Muscle layer of colon (tissue), 2 donors: Measurements from ENCODE around the gene GALNT9.

ENCODE experiments used
- H3K27ac ChIP-seq: one replicate; pipeline ENCODE4 v1.7.0; 2013; ENCODE audit warnings: low read depth, mild to moderate bottlenecking, low read length, moderate library complexity
- H3K27me3 ChIP-seq, 2 donors: one replicate each; pipeline ENCODE4 v1.7.0; 2013; ENCODE audit warnings: low read length in 2 of 2, mild to moderate bottlenecking in 2 of 2; ENCODE audit not compliant: insufficient read depth in 2 of 2, control insufficient read depth in 1 of 2
- H3K36me3 ChIP-seq: one replicate; pipeline ENCODE4 v1.7.0; 2013; ENCODE audit warnings: mild to moderate bottlenecking, low read length; ENCODE audit not compliant: insufficient read depth
- H3K4me1 ChIP-seq: one replicate; pipeline ENCODE4 v1.7.0; 2013; ENCODE audit warnings: mild to moderate bottlenecking, low read length; ENCODE audit not compliant: insufficient read depth
- H3K4me3 ChIP-seq, 2 donors: one replicate each; pipeline ENCODE4 v1.7.0; 2013; ENCODE audit warnings: low read length in 2 of 2, low read depth in 1 of 2, mild to moderate bottlenecking in 1 of 2, moderate library complexity in 1 of 2
- H3K9ac ChIP-seq: one replicate; pipeline ENCODE4 v1.7.0; 2013; ENCODE audit warnings: low read length
- H3K9me3 ChIP-seq: one replicate; pipeline ENCODE4 v1.7.0; 2013; ENCODE audit warnings: mild to moderate bottlenecking, low read length
- donor health status: abdominal sarcoma.
- donor health status: Adenocarcinoma of cecum.

Gene GALNT9

DNA sequence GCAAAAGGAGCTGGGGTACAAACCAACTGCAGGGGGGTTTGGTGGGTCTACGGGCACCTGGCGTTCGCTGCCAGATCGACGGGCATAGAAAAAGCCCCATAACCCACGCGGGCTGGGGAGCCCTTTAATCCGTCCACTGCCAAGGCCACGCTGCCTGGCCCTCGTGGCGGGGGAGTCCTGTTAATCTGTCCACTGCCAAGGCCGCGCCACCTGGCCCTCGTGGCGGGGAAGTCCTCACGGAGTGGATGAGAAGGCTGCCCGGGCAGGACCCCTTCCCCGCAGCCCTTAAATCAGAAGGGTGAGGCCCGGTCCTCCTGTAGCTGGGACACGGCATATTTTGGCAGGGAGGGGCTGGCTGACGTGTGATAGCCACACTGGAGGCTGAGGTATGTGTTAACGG, 99.0 kb downstream of the GALNT9 start:
- no peaks in the 10 kb centered on the region for H3K9me3 ChIP-seq
- peaks cover 23 to 40% of the 10 kb centered on the region in 2 donors for H3K27me3 ChIP-seq
- H3K4me3 ChIP-seq = no peak overlapping the region
- H3K27ac ChIP-seq = no peak overlapping the region
- H3K36me3 ChIP-seq = no peaks in the 10 kb centered on the region
- H3K9ac ChIP-seq = no peak overlapping the region
- H3K4me1 ChIP-seq = no peaks in the 10 kb centered on the region

DNA sequence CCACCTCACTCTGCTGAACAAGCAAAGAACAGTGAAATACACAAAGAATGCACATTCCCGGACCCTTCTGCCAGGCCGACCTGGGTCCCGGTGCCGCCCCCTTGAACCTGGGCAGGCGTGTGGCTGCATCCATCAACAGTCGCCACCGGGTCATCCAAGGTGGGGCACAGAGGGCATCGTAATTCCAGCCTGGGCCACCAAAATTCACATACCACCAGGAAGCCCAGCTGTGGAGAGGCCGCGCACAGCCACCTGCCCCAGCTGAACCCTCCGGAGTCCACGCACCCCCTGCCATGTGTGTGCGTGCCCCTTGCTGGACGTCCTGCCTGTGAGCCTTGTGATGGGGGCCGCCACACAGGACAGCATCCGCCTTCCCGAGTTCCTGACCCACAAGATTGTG, 99.5 kb downstream of the GALNT9 start:
- no peaks in the 10 kb centered on the region for H3K9me3 ChIP-seq
- H3K4me3 ChIP-seq = no peak overlapping the region
- H3K27me3 ChIP-seq = peaks cover 25 to 43% of the 10 kb centered on the region in 2 donors
- no peak overlapping the region for H3K9ac ChIP-seq
- no peak overlapping the region for H3K27ac ChIP-seq
- no peaks in the 10 kb centered on the region for H3K4me1 ChIP-seq
- H3K36me3 ChIP-seq = no peaks in the 10 kb centered on the region

DNA sequence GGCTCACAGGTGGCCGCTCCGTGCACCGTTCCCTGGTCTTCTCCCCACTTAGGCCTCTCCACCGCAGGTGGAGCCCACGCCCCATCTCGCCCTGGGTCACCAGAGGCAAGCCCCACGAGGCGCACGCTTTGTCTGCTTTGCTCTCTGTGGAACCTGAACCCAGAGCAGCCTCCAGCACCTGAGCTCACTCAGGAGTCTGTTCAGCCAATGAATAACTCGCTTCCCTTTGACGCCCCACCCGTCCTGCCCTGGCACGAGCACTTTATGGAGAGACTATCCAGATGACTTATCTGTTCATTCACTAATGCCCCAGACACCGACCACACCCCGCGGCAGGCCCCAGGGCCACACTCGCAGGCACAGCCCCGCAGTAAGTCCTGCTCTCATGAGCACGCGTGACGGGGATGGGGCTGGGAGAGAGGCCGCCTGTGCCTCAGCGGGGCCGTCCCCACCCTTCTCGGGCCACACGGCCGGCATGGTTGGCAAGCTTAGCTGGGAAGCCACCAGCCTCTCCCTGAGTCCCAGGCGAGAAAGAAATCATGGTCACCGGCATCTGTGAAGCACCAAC, 100.1 kb downstream of the GALNT9 start:
- Histone ChIP-seq H3K36me3 (no peaks in the 10 kb centered on the region), H3K4me1 (no peaks in the 10 kb centered on the region), H3K4me3 (no peak overlapping the region), H3K9me3 (no peaks in the 10 kb centered on the region), H3K27ac (no peak overlapping the region), H3K9ac (no peak overlapping the region), H3K27me3 (peaks cover 25 to 48% of the 10 kb centered on the region in 2 donors)

DNA sequence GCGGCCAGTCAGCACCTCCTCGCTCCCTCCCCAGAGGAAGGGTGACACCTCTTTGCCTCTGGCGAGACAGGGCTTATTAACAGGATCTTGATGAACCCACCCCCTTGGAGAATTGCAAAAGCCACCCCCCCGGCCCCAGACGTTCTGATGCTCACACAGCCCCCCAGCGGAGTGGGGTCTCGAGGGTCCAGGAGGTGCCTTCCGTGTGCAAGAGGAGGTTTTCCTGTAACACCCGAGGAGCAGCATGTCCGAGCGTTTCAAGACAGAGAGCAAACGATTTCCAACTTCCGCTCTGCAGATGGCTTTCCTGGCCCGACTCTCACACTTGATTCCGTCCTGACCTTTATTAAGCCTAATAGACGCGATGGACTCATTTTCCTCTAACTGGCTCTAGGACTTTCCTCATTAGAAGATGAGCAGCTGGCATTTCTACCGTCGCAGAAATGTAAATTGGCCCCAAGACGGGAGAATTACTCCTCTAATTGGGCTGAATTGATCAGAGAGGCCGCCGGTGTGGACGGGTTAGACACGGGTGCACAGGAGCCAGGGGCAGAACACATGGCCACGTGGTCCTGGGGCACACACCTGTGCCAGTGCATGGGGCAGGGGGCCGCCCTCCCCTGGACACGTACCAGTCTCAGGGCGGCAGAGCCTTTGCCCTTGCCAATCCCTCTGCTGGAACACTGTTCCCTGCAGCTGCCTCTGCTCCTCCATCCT, 100.8 kb downstream of the GALNT9 start:
- H3K27me3 ChIP-seq = peaks cover 25 to 48% of the 10 kb centered on the region in 2 donors
- no peak overlapping the region for H3K9ac ChIP-seq
- H3K27ac ChIP-seq = no peak overlapping the region
- no peaks in the 10 kb centered on the region for H3K4me1 ChIP-seq
- no peak overlapping the region for H3K4me3 ChIP-seq
- no peaks in the 10 kb centered on the region for H3K36me3 ChIP-seq
- no peaks in the 10 kb centered on the region for H3K9me3 ChIP-seq

DNA sequence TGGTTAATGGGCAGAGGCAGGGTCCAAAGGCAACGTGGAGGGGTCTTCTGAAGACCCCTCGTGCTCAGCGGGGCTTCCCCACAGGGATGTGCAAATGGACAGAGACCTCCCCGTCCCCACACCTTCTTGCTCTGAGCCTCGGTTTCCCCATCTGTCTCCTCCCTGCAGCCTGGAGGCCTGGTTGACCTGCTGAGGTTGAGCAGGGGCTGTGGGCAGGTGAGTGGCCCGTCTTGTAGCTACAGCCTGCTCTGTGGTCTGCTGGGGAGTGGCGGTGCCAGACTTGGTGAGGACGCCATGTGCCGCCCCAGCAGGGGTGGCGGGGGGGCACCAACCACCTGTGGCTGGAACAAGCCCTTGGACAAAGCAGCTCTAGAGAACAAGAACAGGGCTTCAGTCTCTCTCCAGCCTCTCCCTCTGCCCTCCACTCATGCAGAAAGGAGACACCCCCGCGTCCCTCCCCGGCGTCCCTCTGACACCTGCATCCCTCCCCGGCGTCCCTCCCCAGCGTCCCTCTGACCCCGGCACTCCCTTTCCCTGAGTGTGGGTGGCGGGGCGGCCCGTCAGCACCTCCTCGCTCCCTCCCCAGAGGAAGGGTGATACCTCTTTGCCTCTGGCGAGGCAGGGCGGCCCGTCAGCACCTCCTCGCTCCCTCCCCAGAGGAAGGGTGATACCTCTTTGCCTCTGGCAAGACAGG, 101.5 kb downstream of the GALNT9 start:
- Histone ChIP-seq H3K27me3 (peaks cover 25 to 48% of the 10 kb centered on the region in 2 donors), H3K4me1 (no peaks in the 10 kb centered on the region), H3K36me3 (no peaks in the 10 kb centered on the region), H3K4me3 (no peak overlapping the region), H3K9ac (no peak overlapping the region), H3K9me3 (no peaks in the 10 kb centered on the region), H3K27ac (no peak overlapping the region)

DNA sequence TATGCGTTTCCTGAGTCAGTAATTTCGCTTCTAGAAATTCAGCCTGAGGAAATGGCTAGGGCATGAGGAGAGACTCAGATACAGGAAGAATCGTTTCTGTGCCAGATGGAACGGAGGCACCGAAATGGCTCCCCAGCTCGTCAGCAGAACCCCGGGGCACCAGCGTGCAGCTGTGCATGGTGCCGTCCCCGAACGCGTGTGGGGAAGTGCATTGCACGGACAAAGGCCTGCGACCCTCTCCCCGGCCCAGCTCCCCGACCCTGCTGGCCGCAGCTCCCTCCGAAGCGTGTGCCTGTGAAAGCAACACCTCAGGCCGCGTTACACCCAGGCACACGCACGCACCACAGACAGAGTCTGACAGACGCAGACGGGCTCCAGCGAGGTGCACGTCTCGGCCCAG, 102.3 kb downstream of the GALNT9 start:
- H3K9me3 ChIP-seq = no peaks in the 10 kb centered on the region
- no peaks in the 10 kb centered on the region for H3K36me3 ChIP-seq
- no peak overlapping the region for H3K27ac ChIP-seq
- H3K27me3 ChIP-seq = peaks cover 25 to 48% of the 10 kb centered on the region in 2 donors
- no peak overlapping the region for H3K4me3 ChIP-seq
- H3K9ac ChIP-seq = no peak overlapping the region
- H3K4me1 ChIP-seq = no peaks in the 10 kb centered on the region

DNA sequence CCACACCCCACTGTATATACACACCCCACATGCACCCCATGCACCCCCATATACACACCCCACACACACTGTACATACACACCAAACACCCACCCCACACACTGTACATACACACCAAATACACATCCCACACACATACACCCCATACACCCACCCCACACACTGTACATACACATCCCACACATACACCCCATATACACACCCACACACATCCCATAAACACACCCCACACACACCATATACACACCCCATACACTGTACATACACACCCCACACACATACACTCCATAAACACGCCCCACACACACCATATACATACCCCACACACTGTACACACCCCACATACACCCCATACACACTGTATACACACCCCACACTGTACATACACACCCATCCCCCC, 102.8 kb downstream of the GALNT9 start:
- Histone ChIP-seq H3K36me3 (no peaks in the 10 kb centered on the region), H3K9me3 (no peaks in the 10 kb centered on the region), H3K27me3 (peaks cover 25 to 48% of the 10 kb centered on the region in 2 donors), H3K4me3 (no peak overlapping the region), H3K9ac (no peak overlapping the region), H3K27ac (no peak overlapping the region), H3K4me1 (no peaks in the 10 kb centered on the region)

DNA sequence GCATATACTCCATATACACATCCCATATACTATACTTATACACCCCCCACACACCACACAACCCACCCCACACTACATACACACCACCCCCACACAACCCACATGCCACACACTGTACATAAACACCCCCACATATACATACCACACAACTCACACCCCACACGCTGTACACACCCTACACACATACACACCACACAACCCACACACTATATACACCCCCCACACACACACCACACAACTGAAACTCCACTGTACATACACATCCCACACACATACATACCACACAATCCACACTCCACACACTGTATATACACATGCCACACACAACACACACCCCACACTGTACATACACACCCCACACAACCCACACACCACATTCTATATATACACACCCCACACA, 104.2 kb downstream of the GALNT9 start:
- H3K9ac ChIP-seq = no peak overlapping the region
- peaks cover 25 to 45% of the 10 kb centered on the region in 2 donors for H3K27me3 ChIP-seq
- no peaks in the 10 kb centered on the region for H3K9me3 ChIP-seq
- no peak overlapping the region for H3K4me3 ChIP-seq
- H3K27ac ChIP-seq = no peak overlapping the region
- H3K36me3 ChIP-seq = no peaks in the 10 kb centered on the region
- no peaks in the 10 kb centered on the region for H3K4me1 ChIP-seq

DNA sequence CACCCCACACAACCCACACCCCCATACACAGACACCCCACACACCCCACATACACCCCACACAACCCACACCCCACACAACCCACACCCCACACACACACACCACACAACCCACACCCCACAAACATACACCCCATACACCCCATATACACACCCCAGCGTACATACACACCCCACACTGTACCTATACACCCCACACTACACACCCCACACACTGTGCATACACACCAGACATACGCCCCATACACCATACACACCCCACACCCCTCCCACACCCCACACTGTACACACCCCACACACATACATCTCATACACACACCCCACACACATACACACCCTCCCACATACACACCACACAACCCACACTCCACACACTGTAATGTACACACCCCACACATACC, 104.9 kb downstream of the GALNT9 start:
- no peak overlapping the region for H3K4me3 ChIP-seq
- no peaks in the 10 kb centered on the region for H3K4me1 ChIP-seq
- H3K9ac ChIP-seq = no peak overlapping the region
- no peaks in the 10 kb centered on the region for H3K9me3 ChIP-seq
- no peaks in the 10 kb centered on the region for H3K36me3 ChIP-seq
- H3K27me3 ChIP-seq = peaks cover 25 to 44% of the 10 kb centered on the region in 2 donors
- no peak overlapping the region for H3K27ac ChIP-seq

DNA sequence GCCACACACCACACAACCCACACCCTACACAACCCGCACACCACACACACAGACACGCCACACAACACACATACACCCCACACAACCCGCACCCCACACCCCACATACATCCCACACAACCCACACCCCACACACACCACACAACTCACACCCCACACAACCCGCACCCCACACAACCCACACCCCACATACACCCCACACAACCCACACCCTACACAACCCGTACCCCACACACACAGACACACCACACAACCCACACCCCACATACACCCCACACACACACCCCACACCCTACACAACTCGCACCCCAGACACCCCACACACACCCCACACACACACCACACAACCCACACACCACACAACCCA, 106.6 kb downstream of the GALNT9 start:
- peaks cover 17 to 35% of the 10 kb centered on the region in 2 donors for H3K27me3 ChIP-seq
- H3K4me1 ChIP-seq = no peaks in the 10 kb centered on the region
- no peaks in the 10 kb centered on the region for H3K9me3 ChIP-seq
- no peak overlapping the region for H3K9ac ChIP-seq
- H3K4me3 ChIP-seq = no peak overlapping the region
- no peak overlapping the region for H3K27ac ChIP-seq
- no peaks in the 10 kb centered on the region for H3K36me3 ChIP-seq

DNA sequence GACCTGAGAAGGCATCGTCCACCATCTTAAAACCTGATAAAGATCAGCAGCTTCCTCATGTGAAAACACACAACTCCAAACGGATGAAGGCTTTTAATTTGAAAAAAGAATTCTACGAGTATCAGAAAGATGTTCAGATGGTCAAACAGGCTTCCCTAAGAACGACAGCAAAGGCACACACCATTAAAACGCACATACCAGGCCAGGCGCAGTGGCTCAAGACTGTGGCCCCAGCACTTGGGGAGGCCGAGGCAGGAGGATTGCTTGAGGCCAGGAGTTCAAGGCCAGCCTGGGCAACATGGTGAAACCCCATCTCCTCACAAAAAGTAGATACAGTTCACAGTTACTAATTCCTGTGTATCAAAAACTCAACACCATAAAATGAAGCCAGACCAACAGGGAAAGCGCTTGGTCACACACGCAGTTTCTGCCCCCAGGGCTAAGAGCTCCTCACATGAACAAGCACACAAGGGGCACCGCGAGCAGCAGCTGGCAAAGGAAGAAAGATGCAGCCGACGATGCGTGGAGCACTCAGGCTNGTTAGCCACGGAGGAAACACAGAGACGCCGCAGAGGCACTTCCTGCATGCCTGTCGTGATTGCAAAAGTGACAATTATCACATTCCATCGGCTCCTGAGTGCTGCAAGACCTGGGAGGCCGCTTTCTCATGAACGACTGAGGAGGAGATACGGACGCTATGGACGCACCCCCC, 107.1 kb downstream of the GALNT9 start:
- Histone ChIP-seq H3K27ac (no peak overlapping the region), H3K4me1 (no peaks in the 10 kb centered on the region), H3K9me3 (no peaks in the 10 kb centered on the region), H3K36me3 (no peaks in the 10 kb centered on the region), H3K4me3 (no peak overlapping the region), H3K27me3 (peaks cover 17 to 30% of the 10 kb centered on the region in 2 donors), H3K9ac (no peak overlapping the region)
